H9 (cell line): ENCODE results near the gene NECAP2. TPM values are rescaled to one million over a fixed set of nuclear protein-coding genes. Genes with fewer than 3 reads are reported as not detected.

Experiments
- DNase-seq: peaks from one replicate; pipeline ENCODE4 v3.0.0-alpha.2; 2017
- H2AFZ ChIP-seq: one replicate; pipeline ENCODE4 v1.6.1; 2013; ENCODE audit warnings: mild to moderate bottlenecking, low read length, control low read depth, moderate library complexity
- H2AK5ac ChIP-seq: 2 replicates; pipeline ENCODE4 v1.6.1; 2013; ENCODE audit warnings: low read length, control low read depth, mixed read lengths; ENCODE audit not compliant: insufficient read length
- H2BK120ac ChIP-seq: one replicate; pipeline ENCODE4 v1.6.1; 2013; ENCODE audit warnings: low read depth, mild to moderate bottlenecking, low read length, control low read depth, inconsistent platforms; ENCODE audit not compliant: poor library complexity, severe bottlenecking
- H2BK12ac ChIP-seq: 2 replicates; pipeline ENCODE4 v1.6.1; 2013; ENCODE audit warnings: low read length, control low read depth, mixed read lengths, low read depth; ENCODE audit not compliant: insufficient read length
- H2BK15ac ChIP-seq: 2 replicates; pipeline ENCODE4 v1.6.1; 2013; ENCODE audit warnings: low read depth, low read length, control low read depth
- H2BK20ac ChIP-seq: one replicate; pipeline ENCODE4 v1.6.1; 2013; ENCODE audit warnings: low read depth, mild to moderate bottlenecking, low read length, control low read depth, inconsistent platforms; ENCODE audit not compliant: poor library complexity, severe bottlenecking
- H2BK5ac ChIP-seq: 2 replicates; pipeline ENCODE4 v1.6.1; 2013; ENCODE audit warnings: low read length, control low read depth, mixed read lengths; ENCODE audit not compliant: insufficient read length
- H3K14ac ChIP-seq: 2 replicates; pipeline ENCODE4 v1.6.1; 2013; ENCODE audit warnings: low read length, control low read depth; ENCODE audit not compliant: insufficient read depth
- H3K18ac ChIP-seq: 2 replicates; pipeline ENCODE4 v1.6.1; 2013; ENCODE audit warnings: low read depth, mild to moderate bottlenecking, mixed read lengths, low read length, control low read depth; ENCODE audit not compliant: insufficient read length
- H3K23ac ChIP-seq: 2 replicates; pipeline ENCODE4 v1.6.1; 2013; ENCODE audit warnings: low read length, control low read depth, mixed read lengths, low read depth; ENCODE audit not compliant: insufficient read length
- H3K23me2 ChIP-seq: 2 replicates; pipeline ENCODE4 v1.6.1; 2013; ENCODE audit warnings: low read depth, mild to moderate bottlenecking, mixed read lengths, low read length, control low read depth; ENCODE audit not compliant: insufficient read length, poor library complexity, severe bottlenecking
- H3K27ac ChIP-seq: 2 replicates; pipeline ENCODE4 v1.5.1; 2013; ENCODE audit warnings: low read length, control low read depth, mixed read lengths, low read depth; ENCODE audit not compliant: insufficient read length
- H3K27me3 ChIP-seq: 2 replicates; pipeline ENCODE4 v1.6.1; 2013; ENCODE audit warnings: low read length, control low read depth, inconsistent platforms; ENCODE audit not compliant: insufficient read depth
- H3K4ac ChIP-seq: 2 replicates; pipeline ENCODE4 v1.6.1; 2013; ENCODE audit warnings: low read depth, mild to moderate bottlenecking, control low read depth, inconsistent platforms, low read length, moderate library complexity
- H3K4me1 ChIP-seq: 2 replicates; pipeline ENCODE4 v1.6.1; 2013; ENCODE audit warnings: low read length, control low read depth, inconsistent platforms; ENCODE audit not compliant: insufficient read depth
- H3K4me2 ChIP-seq: 2 replicates; pipeline ENCODE4 v1.6.1; 2013; ENCODE audit warnings: low read length, control low read depth, mixed read lengths; ENCODE audit not compliant: insufficient read length, insufficient read depth
- H3K56ac ChIP-seq: 2 replicates; pipeline ENCODE4 v1.6.1; 2013; ENCODE audit warnings: low read depth, mild to moderate bottlenecking, mixed read lengths, low read length, control low read depth; ENCODE audit not compliant: insufficient read length
- H3K79me1 ChIP-seq: 2 replicates; pipeline ENCODE4 v1.6.1; 2013; ENCODE audit warnings: low read depth, mild to moderate bottlenecking, moderate library complexity, low read length, control low read depth, inconsistent platforms; ENCODE audit not compliant: insufficient read depth, poor library complexity, severe bottlenecking
- H3K79me2 ChIP-seq: 2 replicates; pipeline ENCODE4 v1.6.1; 2013; ENCODE audit warnings: low read length, control low read depth, inconsistent platforms; ENCODE audit not compliant: insufficient read depth
- H3K9ac ChIP-seq: 2 replicates; pipeline ENCODE4 v1.6.1; 2013; ENCODE audit warnings: low read length, control low read depth, mixed read lengths; ENCODE audit not compliant: insufficient read length; ENCODE audit errors: extremely low read depth
- H3K9me3 ChIP-seq: one replicate; pipeline ENCODE4 v1.6.1; 2013; ENCODE audit warnings: low read depth, low read length, inconsistent platforms; ENCODE audit not compliant: control insufficient read depth
- H3T11ph ChIP-seq: one replicate; pipeline ENCODE4 v1.6.1; 2013; ENCODE audit warnings: mild to moderate bottlenecking, low read length, control low read depth, inconsistent platforms
- H4K20me1 ChIP-seq: one replicate; pipeline ENCODE4 v1.6.1; 2013; ENCODE audit not compliant: control insufficient read depth, insufficient read length, insufficient read depth
- H4K5ac ChIP-seq: 2 replicates; pipeline ENCODE4 v1.6.1; 2013; ENCODE audit warnings: low read depth, mild to moderate bottlenecking, mixed read lengths, low read length, control low read depth; ENCODE audit not compliant: insufficient read length
- H4K8ac ChIP-seq: replicated peaks from 2 replicates; pipeline ENCODE4 v1.6.1; 2013; ENCODE audit warnings: low read length, control low read depth, mixed read lengths, low read depth; ENCODE audit not compliant: insufficient read length
- H4K91ac ChIP-seq: 2 replicates; pipeline ENCODE4 v1.6.1; 2013; ENCODE audit warnings: low read depth, mild to moderate bottlenecking, moderate library complexity, mixed read lengths, low read length, control low read depth; ENCODE audit not compliant: insufficient read length
- H3K27ac Mint-ChIP-seq, 3 experiments: 2 replicates in 2 of 3; 3 replicates in 1 of 3; pipeline ENCODE4 v1.8.0; 2020 to 2021; ENCODE audit warnings: mixed read lengths in 3 of 3, mild to moderate bottlenecking in 1 of 3, moderate library complexity in 1 of 3
- H3K27me3 Mint-ChIP-seq: 2 replicates; pipeline ENCODE4 v1.8.0; 2021; ENCODE audit warnings: low read depth, mild to moderate bottlenecking, moderate library complexity, mixed read lengths
- H3K36me3 Mint-ChIP-seq, 3 experiments: 2 replicates in 2 of 3; 3 replicates in 1 of 3; pipeline ENCODE4 v1.8.0; 2020 to 2021; ENCODE audit warnings: low read depth in 3 of 3, mixed read lengths in 3 of 3; ENCODE audit not compliant: insufficient read depth in 1 of 3
- H3K4me1 Mint-ChIP-seq, 2 experiments: 2 replicates each; pipeline ENCODE4 v1.8.0; 2020; ENCODE audit warnings: mixed read lengths in 2 of 2
- H3K4me3 Mint-ChIP-seq, 2 experiments: 2 replicates in 1 of 2; 3 replicates in 1 of 2; pipeline ENCODE4 v1.8.0; 2020 to 2021; ENCODE audit warnings: mild to moderate bottlenecking in 2 of 2, mixed read lengths in 2 of 2, moderate library complexity in 1 of 2
- H3K9me3 Mint-ChIP-seq, 2 experiments: 2 replicates in 1 of 2; 3 replicates in 1 of 2; pipeline ENCODE4 v1.8.0; 2020; ENCODE audit warnings: mild to moderate bottlenecking in 2 of 2, mixed read lengths in 2 of 2, moderate library complexity in 1 of 2
- CTCF ChIP-seq: fragments of 200-600 bp; sonication (generic); conservative IDR thresholded peaks from 3 replicates; pipeline ENCODE4 v1.8.0; 2021; ENCODE audit warnings: antibody characterized with exemption, mild to moderate bottlenecking
- WGBS: extraction: QIAGEN DNeasy Blood & Tissue Kit; methylation state at CpG from one replicate; pipeline ENCODE4 v1.1.7; 2013; ENCODE audit warnings: missing lambda C conversion rate, low lambda C conversion rate, mixed read lengths; ENCODE audit not compliant: insufficient read length; ENCODE audit errors: extremely low coverage; 5-methylcytosine and 5-hydroxymethylcytosine counted together
- total RNA-seq: library from RNA; stranded (reverse); gene quantifications from 2 replicates; pipeline ENCODE4 v1.2.1, GENCODE V29; 2021

The NECAP2 gene
- total RNA-seq, 1 experiment from 2014 or later: 33.2 TPM

- H3K9me3 ChIP-seq: no peaks in the 10 kb centered on the region
- H3K27me3 ChIP-seq: no peaks in the 10 kb centered on the region
- no peak overlapping the region for H3T11ph ChIP-seq
Observed at GRCh38 chr1:16464917-16465625, 24.5 kb downstream of the NECAP2 start.

More at GRCh38 chr1:16464917-16465625, 24.5 kb downstream of the NECAP2 start:
- H3K4me2 ChIP-seq: no peak overlapping the region
- TF ChIP-seq CTCF: no peak
- no peak overlapping the region for H3K27ac Mint-ChIP-seq
- no peak overlapping the region for H2AFZ ChIP-seq
- H3K4me3 Mint-ChIP-seq: no peak overlapping the region
- H3K23me2 ChIP-seq: no peaks in the 10 kb centered on the region
- H2BK120ac ChIP-seq: no peak overlapping the region
- no peak overlapping the region for H2BK5ac ChIP-seq
- H3K36me3 Mint-ChIP-seq: peaks cover 9 to 25% (median 15%) of the 10 kb centered on the region in 3 experiments
- no peaks in the 10 kb centered on the region for H3K79me2 ChIP-seq
- WGBS: no CpG with 5 or more reads among the region's 21 CpGs
- H4K5ac ChIP-seq: no peak overlapping the region
- no peak for DNase-seq
- H2BK12ac ChIP-seq: no peak overlapping the region
- H3K27me3 Mint-ChIP-seq: no peaks in the 10 kb centered on the region
- no peaks in the 10 kb centered on the region for H3K9me3 Mint-ChIP-seq
- H3K18ac ChIP-seq: no peak overlapping the region
- H3K23ac ChIP-seq: no peak overlapping the region
- H4K8ac ChIP-seq: no peak overlapping the region
- H3K56ac ChIP-seq: no peak overlapping the region
- H4K20me1 ChIP-seq: no peaks in the 10 kb centered on the region
- no peak overlapping the region for H4K91ac ChIP-seq
- peaks cover 3 to 7% of the 10 kb centered on the region in 2 experiments; a peak in 2 of 4 replicates for H3K4me1 Mint-ChIP-seq
- H3K4me1 ChIP-seq: no peaks in the 10 kb centered on the region
- no peak overlapping the region for H2BK20ac ChIP-seq
- H3K14ac ChIP-seq: no peak overlapping the region; the same call in 1 of the 2 replicates
- no peak overlapping the region for H2BK15ac ChIP-seq
- H3K27ac ChIP-seq: no peak overlapping the region
- H3K4ac ChIP-seq: no peak overlapping the region
- H3K9ac ChIP-seq: no peak overlapping the region
- H3K79me1 ChIP-seq: no peaks in the 10 kb centered on the region
- no peak overlapping the region for H2AK5ac ChIP-seq
